GM23338 (cell line): ENCODE results near the gene LRRC25. TPM values are rescaled to one million over a fixed set of nuclear protein-coding genes. Genes with fewer than 3 reads are reported as not detected.
"Not testable (repeated sequence)": the region's sequence is repeated elsewhere in the genome, so short reads cannot be mapped to it uniquely, and the experiment has no call there.

Experiments used
- ATAC-seq: fragments of 200-7000 bp; cut with Tn5 transposase; 3 replicates; pipeline ENCODE4 v1.9.1; 2020
- DNase-seq: peaks from one replicate; pipeline ENCODE4 v3.0.0-alpha.2; 2015; ENCODE audit warnings: low spot score
- H2AFZ ChIP-seq: fragments of 200-600 bp; sonication (generic); 2 replicates; pipeline ENCODE4 v1.8.0; 2016; ENCODE audit warnings: antibody characterized with exemption, mild to moderate bottlenecking, moderate library complexity
- H3F3A ChIP-seq: fragments of 200-600 bp; sonication (generic); replicated peaks from 2 replicates; pipeline ENCODE4 v1.8.0; 2017; ENCODE audit warnings: antibody characterized with exemption, mixed run types, low read depth
- H3K27ac ChIP-seq: fragments of 200-600 bp; sonication (generic); 2 replicates; pipeline ENCODE4 v1.6.1; 2016; ENCODE audit warnings: low read depth
- H3K27me3 ChIP-seq: fragments of 200-600 bp; sonication (generic); 2 replicates; pipeline ENCODE4 v1.8.0; 2016; ENCODE audit warnings: mild to moderate bottlenecking, mixed run types, moderate library complexity; ENCODE audit not compliant: insufficient read depth
- H3K36me3 ChIP-seq: fragments of 200-600 bp; sonication (generic); 2 replicates; pipeline ENCODE4 v1.8.0; 2016; ENCODE audit warnings: mild to moderate bottlenecking; ENCODE audit not compliant: insufficient read depth
- H3K4me1 ChIP-seq: fragments of 200-600 bp; sonication (generic); 2 replicates; pipeline ENCODE4 v1.8.0; 2016; ENCODE audit warnings: mild to moderate bottlenecking, moderate library complexity; ENCODE audit not compliant: insufficient read depth
- H3K4me2 ChIP-seq: fragments of 200-600 bp; sonication (generic); 2 replicates; pipeline ENCODE4 v1.7.1; 2017; ENCODE audit warnings: mixed run types
- H3K4me3 ChIP-seq: fragments of 200-600 bp; sonication (generic); 2 replicates; pipeline ENCODE4 v1.6.1; 2016; ENCODE audit warnings: mixed run types
- H3K79me2 ChIP-seq: fragments of 200-600 bp; sonication (generic); replicated peaks from 2 replicates; pipeline ENCODE4 v1.8.0; 2017; ENCODE audit warnings: mild to moderate bottlenecking; ENCODE audit not compliant: insufficient read depth
- H3K9me2 ChIP-seq: fragments of 200-600 bp; sonication (generic); 2 replicates; pipeline ENCODE4 v1.8.0; 2017; ENCODE audit not compliant: insufficient read depth
- H4K20me1 ChIP-seq: fragments of 200-600 bp; sonication (generic); replicated peaks from 2 replicates; pipeline ENCODE4 v1.8.0; 2017; ENCODE audit warnings: mild to moderate bottlenecking; ENCODE audit not compliant: insufficient read depth
- H3K27ac Mint-ChIP-seq: 2 replicates; pipeline ENCODE4 v1.8.0; 2020; ENCODE audit warnings: inconsistent platforms, mild to moderate bottlenecking, moderate library complexity, mixed read lengths
- H3K27me3 Mint-ChIP-seq: 3 replicates; pipeline ENCODE4 v1.8.0; 2022; ENCODE audit warnings: low read depth, mild to moderate bottlenecking, moderate library complexity, mixed read lengths, inconsistent platforms; ENCODE audit not compliant: insufficient read depth, poor library complexity
- H3K36me3 Mint-ChIP-seq: 3 replicates; pipeline ENCODE4 v1.8.0; 2021; ENCODE audit warnings: low read depth, mild to moderate bottlenecking, inconsistent platforms, moderate library complexity, mixed read lengths
- H3K4me1 Mint-ChIP-seq: 3 replicates; pipeline ENCODE4 v1.8.0; 2020; ENCODE audit warnings: mild to moderate bottlenecking, inconsistent platforms, mixed read lengths
- H3K4me3 Mint-ChIP-seq: 3 replicates; pipeline ENCODE4 v1.8.0; 2021; ENCODE audit warnings: moderate library complexity, mild to moderate bottlenecking, inconsistent platforms, mixed read lengths
- H3K9me3 Mint-ChIP-seq: 3 replicates; pipeline ENCODE4 v1.8.0; 2020; ENCODE audit warnings: moderate library complexity, mild to moderate bottlenecking, inconsistent platforms, mixed read lengths
- CTCF ChIP-seq, 2 experiments: fragments of 200-600 bp in 1 of 2; sonication (generic) in 1 of 2; conservative IDR thresholded peaks; 2 replicates each; pipeline versions ENCODE4 v1.5.1 to v1.6.1; 2016 to 2017; ENCODE audit warnings: antibody characterized with exemption in 2 of 2, low read depth in 2 of 2, mild to moderate bottlenecking in 2 of 2, moderate library complexity in 1 of 2
- EZH2 ChIP-seq: fragments of 200-600 bp; sonication (generic); IDR thresholded peaks from one replicate; pipeline ENCODE4 v1.8.0; 2017; ENCODE audit warnings: antibody characterized with exemption, mild to moderate bottlenecking, low read depth; ENCODE audit not compliant: unreplicated experiment
- EZH2phosphoT487 ChIP-seq: fragments of 200-600 bp; sonication (generic); IDR thresholded peaks from one replicate; pipeline ENCODE4 v1.8.1; 2018; ENCODE audit warnings: antibody characterized with exemption; ENCODE audit not compliant: unreplicated experiment
- POLR2AphosphoS5 ChIP-seq: IDR thresholded peaks from 2 replicates; pipeline ENCODE4 v1.6.1; 2016; ENCODE audit warnings: antibody characterized with exemption, low read depth
- REST ChIP-seq: IDR thresholded peaks from one replicate; pipeline ENCODE4 v1.6.1; 2018; ENCODE audit warnings: antibody characterized with exemption; ENCODE audit not compliant: unreplicated experiment
- STAT1 ChIP-seq: IDR thresholded peaks from one replicate; pipeline ENCODE4 v1.6.1; 2016; ENCODE audit warnings: antibody characterized with exemption; ENCODE audit not compliant: unreplicated experiment
- ZNF114 ChIP-seq: fragments of 250-450 bp; sonication (Bioruptor Pico); IDR thresholded peaks from 2 replicates; pipeline ENCODE4 v1.5.0; 2020; ENCODE audit warnings: mild to moderate bottlenecking, moderate library complexity
- ZNF462 ChIP-seq: fragments of 250-450 bp; sonication (Bioruptor Pico); IDR thresholded peaks from 2 replicates; pipeline ENCODE4 v1.5.0; 2020; ENCODE audit warnings: mild to moderate bottlenecking, moderate library complexity
- polyA plus RNA-seq: library from polyadenylated mRNA; unstranded; fragments of >200 nt; fragmentation: Nextera tagmentation; extraction: Ambion mirVana; gene quantifications from 2 replicates; pipeline ENCODE4 v1.2.1, GENCODE V29; 2016
- total RNA-seq: library from RNA; depleted of rRNA; stranded (reverse); fragments of >200 nt; shearing (Covaris generic); gene quantifications from 2 replicates; pipeline ENCODE4 v1.2.3, GENCODE V29; 2014

LRRC25 gene
- total and polyA plus RNA-seq, 2 experiments from 2014 or later, result 0.17 to 0.24 TPM

GRCh38 chr19:18406749-18407148 lies 9.3 kb upstream of the LRRC25 start:
- Histone ChIP-seq H3K4me1 (no peaks in the 10 kb centered on the region), H3F3A (no peaks in the 10 kb centered on the region), H3K79me2 (no peaks in the 10 kb centered on the region), H3K4me2 (no peak overlapping the region), H2AFZ (no peak overlapping the region), H3K4me3 (no peak overlapping the region), H3K36me3 (no peaks in the 10 kb centered on the region), H3K27ac (no peak overlapping the region), H3K27me3 (no peaks in the 10 kb centered on the region), H4K20me1 (no peaks in the 10 kb centered on the region), H3K9me2 (no peaks in the 10 kb centered on the region)
- Mint-ChIP-seq H3K27me3 (peaks cover 5% of the 10 kb centered on the region), H3K4me3 (no peak overlapping the region), H3K9me3 (no peaks in the 10 kb centered on the region), H3K4me1 (peaks cover 6% of the 10 kb centered on the region), H3K36me3 (no peaks in the 10 kb centered on the region), H3K27ac (no peak overlapping the region)
- ATAC-seq (no peak), DNase-seq (no peak)
- TF ChIP-seq ZNF462 (CRISPR knock-in tag) (no peak), POLR2AphosphoS5 (no peak), CTCF (conservative IDR thresholded peaks at IDR 0.05; ENCODE audit: low read depth in 2 of 2) (no peak), STAT1 (no peak), ZNF114 (CRISPR knock-in tag) (no peak), EZH2 (no peak), EZH2phosphoT487 (no peak), REST (no peak)

GRCh38 chr19:18405754-18406153 lies 8.3 kb upstream of the LRRC25 start:
- not testable (repeated sequence) for H3K36me3 ChIP-seq, ATAC-seq, H3K79me2 ChIP-seq, H3K36me3 Mint-ChIP-seq, H2AFZ ChIP-seq, H3K4me1 Mint-ChIP-seq, H3K9me3 Mint-ChIP-seq, H3K27me3 ChIP-seq, H3K27ac Mint-ChIP-seq, H3K4me3 ChIP-seq, H4K20me1 ChIP-seq, H3F3A ChIP-seq, H3K4me3 Mint-ChIP-seq, H3K9me2 ChIP-seq, H3K4me2 ChIP-seq, H3K27ac ChIP-seq, DNase-seq, H3K27me3 Mint-ChIP-seq, H3K4me1 ChIP-seq
